H1 (cell line): ENCODE results near the gene TFB2M. TPM values are rescaled to one million over a fixed set of nuclear protein-coding genes. Genes with fewer than 3 reads are reported as not detected.

ENCODE experiments used
- CREB1 ChIP-seq: IDR thresholded peaks from 2 replicates; pipeline ENCODE4 v1.6.1; 2012; ENCODE audit warnings: inconsistent platforms
- EP300 ChIP-seq, 2 experiments: IDR thresholded peaks; 1 replicate in 1 of 2; 2 replicates in 1 of 2; pipeline ENCODE4 v1.6.1; 2011 to 2012; ENCODE audit warnings: low read depth in 2 of 2, low read length in 2 of 2, mild to moderate bottlenecking in 2 of 2, borderline replicate concordance in 1 of 2, inconsistent platforms in 1 of 2, moderate library complexity in 1 of 2
- HDAC2 ChIP-seq, 2 experiments: fragments of 300-600 bp in 1 of 2; sonication (generic) in 1 of 2; IDR thresholded peaks; 2 replicates each; pipeline ENCODE4 v1.6.1; 2011 to 2012; ENCODE audit warnings: low read depth in 2 of 2, low read length in 2 of 2, mild to moderate bottlenecking in 2 of 2, moderate library complexity in 2 of 2, borderline replicate concordance in 1 of 2, inconsistent platforms in 1 of 2
- HDAC6 ChIP-seq: IDR thresholded peaks from one replicate; pipeline ENCODE4 v1.7.1; 2012; ENCODE audit warnings: low read depth, mild to moderate bottlenecking, inconsistent platforms, low read length, moderate library complexity
- PHF8 ChIP-seq: fragments of 200-600 bp; sonication (generic); conservative IDR thresholded peaks from 2 replicates; pipeline ENCODE4 v1.7.1; 2012; ENCODE audit warnings: low read depth, mild to moderate bottlenecking, inconsistent platforms, low read length, moderate library complexity
- RNF2 ChIP-seq: fragments of 200-900, 300-1000 bp; sonication (generic); IDR thresholded peaks from 2 replicates; pipeline ENCODE4 v1.7.1; 2016; ENCODE audit warnings: borderline replicate concordance, low read depth, mild to moderate bottlenecking, antibody characterized with exemption, low read length; ENCODE audit not compliant: poor library complexity, severe bottlenecking; ENCODE audit errors: missing control alignments
- SAP30 ChIP-seq: fragments of 300-600 bp; sonication (generic); IDR thresholded peaks from 2 replicates; pipeline ENCODE4 v1.7.1; 2012; ENCODE audit warnings: low read length, moderate library complexity, mild to moderate bottlenecking, inconsistent platforms; ENCODE audit not compliant: insufficient read depth, insufficient replicate concordance
- SIN3A ChIP-seq, 2 experiments: IDR thresholded peaks in 1 of 2; conservative IDR thresholded peaks in 1 of 2; 2 replicates each; pipeline ENCODE4 v1.6.1; 2011 to 2012; ENCODE audit warnings: low read length in 2 of 2, improper control_type of control experiment in 1 of 2, low read depth in 1 of 2, mild to moderate bottlenecking in 1 of 2
- SP2 ChIP-seq: IDR thresholded peaks from 2 replicates; pipeline ENCODE4 v1.6.1; 2012; ENCODE audit warnings: mild to moderate bottlenecking, low read length, inconsistent platforms
- SUZ12 ChIP-seq: fragments of 200-600 bp; sonication (generic); IDR thresholded peaks from 2 replicates; pipeline ENCODE4 v1.6.1; 2012; ENCODE audit warnings: mild to moderate bottlenecking, inconsistent platforms, low read length, moderate library complexity, mixed read lengths
- TAF7 ChIP-seq: optimal IDR thresholded peaks from 2 replicates; pipeline ENCODE3; 2011; ENCODE audit warnings: low read depth, mild to moderate bottlenecking, inconsistent platforms, low read length, moderate library complexity, borderline replicate concordance
- polyA plus RNA-seq, 7 experiments: library from polyadenylated mRNA; depleted of rRNA in 3 of 7; stranded (reverse) in 5 of 7; unstranded in 2 of 7; fragments of >200 nt in 5 of 7; fragments of 200-250 nt in 2 of 7; gene quantifications; 1 replicate in 5 of 7; 2 replicates in 1 of 7; 4 replicates in 1 of 7; pipeline versions ENCODE4 v1.2.1 to v1.2.3, GENCODE V29; 2011 to 2013; ENCODE audit warnings: missing spikeins in 2 of 7, mixed read lengths in 2 of 7
- small RNA-seq: library from polyadenylated mRNA; stranded (forward); fragments of <200 nt; extraction: miRNeasy Mini kit (QIAGEN cat#:217004); gene quantifications from one replicate; pipeline ENCODE3, GENCODE V24; 2013; ENCODE audit not compliant: insufficient read depth
- total RNA-seq: library from RNA; stranded (reverse); fragmentation: NEBNext Ultra II Directional; extraction: Animal tissue kit (Norgen Biotek cat#: 25700); gene quantifications from 2 replicates; pipeline ENCODE4 v1.2.1, GENCODE V29; 2021

Gene TFB2M
- total and polyA plus RNA-seq, 2 of the 8 experiments (the other 6 are each of a cell fraction or from before 2014, with no cell fraction given), result 10.4 to 22.0 TPM

DNA sequence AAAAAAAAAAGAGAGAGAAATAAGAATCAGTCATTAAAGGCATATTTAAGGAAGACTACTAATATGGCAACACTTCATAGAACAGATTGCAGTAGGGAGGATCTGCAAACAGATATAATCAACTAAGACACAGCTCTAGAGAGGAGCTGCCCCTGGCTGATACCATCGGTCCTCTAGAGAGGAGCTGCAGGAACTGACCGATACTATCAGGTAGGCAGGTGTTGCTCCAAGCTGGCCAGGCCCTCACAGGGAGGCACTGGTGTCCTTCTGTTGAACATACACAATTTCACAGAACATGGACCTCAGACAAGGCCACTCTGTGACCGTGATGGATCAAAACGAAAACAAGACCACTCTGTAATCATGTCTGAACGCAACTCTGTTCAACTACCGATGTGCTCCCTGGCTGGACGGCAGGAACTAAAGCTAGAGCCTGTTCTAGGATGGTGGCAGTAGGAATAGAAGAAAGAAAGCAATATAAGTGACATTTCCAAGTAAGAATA is 74.5 kb downstream of the TFB2M start (continued):
- TF ChIP-seq RNF2 (no peak), SP2 (no peak), CREB1 (no peak), HDAC2 (IDR thresholded peaks at IDR 0.05; ENCODE audit: borderline replicate concordance in 1 of 2, low read depth in 2 of 2, low read length in 2 of 2) (no peak), SUZ12 (no peak), SIN3A (conservative IDR thresholded peaks at IDR 0.05 in 1 of 2, IDR thresholded peaks at IDR 0.05 in 1 of 2; ENCODE audit: low read depth in 1 of 2, low read length in 2 of 2) (no peak), SAP30 (no peak), EP300 (IDR thresholded peaks at IDR 0.05; ENCODE audit: borderline replicate concordance in 1 of 2, low read depth in 2 of 2, low read length in 2 of 2) (no peak), TAF7 (no peak), PHF8 (no peak), HDAC6 (no peak)

Small RNAs within 50 kb of the gene (small RNA-seq; reads per million reads assigned to genes)
- gene AL356583.2, result not detected

Other genes with a start within 250 kb of the TFB2M start
- gene SMYD3, start 59.0 kb downstream of the TFB2M start, total RNA-seq, result 25.0 and 25.4 TPM in 2 replicates
- 16.3 and 17.3 TPM in 2 replicates for gene SMYD3, start 59.0 kb downstream of the TFB2M start, polyA plus RNA-seq (2011; rRNA removed)
- 21.3 TPM in 2 replicates for gene CNST, start 195 bp upstream of the TFB2M start, total RNA-seq
- 3.5 and 5.3 TPM in 2 replicates for gene CNST, start 195 bp upstream of the TFB2M start, polyA plus RNA-seq (2011; rRNA removed)
- gene SCCPDH, start 158.1 kb upstream of the TFB2M start, total RNA-seq, result 17.0 and 17.2 TPM in 2 replicates
- 6.2 and 9.5 TPM in 2 replicates for gene SCCPDH, start 158.1 kb upstream of the TFB2M start, polyA plus RNA-seq (2011; rRNA removed)